HCT116 (cell line): ENCODE measurements around the gene NKX6-2. TPM values are rescaled to one million over a fixed set of nuclear protein-coding genes. Genes with fewer than 3 reads are reported as not detected.

Experiments
- ATAC-seq: fragments of 200-7000 bp; cut with Tn5 transposase; 2 replicates; pipeline ENCODE4 v1.9.1; 2020; ENCODE audit warnings: mild to moderate bottlenecking, moderate library complexity
- BruUV-seq: library from RNA; stranded (reverse); fragments of 400-500 nt; replicated peaks from 2 replicates; lab custom pipeline; 2021; lab: Mats Ljungman, UMichigan
- CTCF ChIA-PET: fragments of 300-600 bp; sonication (Branson Sonifier 250); formaldehyde crosslinking; loops from one replicate; lab custom pipeline; 2021; ENCODE audit warnings: antibody characterized with exemption; lab: Charles Lee
- POLR2A ChIA-PET: fragments of 300-600, 350-600 bp; sonication (Branson Sonifier 250); formaldehyde crosslinking; loops from one replicate; lab custom pipeline; 2021; ENCODE audit warnings: antibody characterized with exemption; lab: Charles Lee
- RAD21 ChIA-PET, 2 experiments: fragments of 300-600 bp; sonication (Branson Sonifier 250); formaldehyde crosslinking; loops; one replicate each; lab custom pipeline; 2023; ENCODE audit warnings: low total read pairs in 2 of 2; ENCODE audit not compliant: uncharacterized antibody in 2 of 2, unreplicated experiment in 2 of 2, low non-redundant PET in 1 of 2; lab: Charles Lee
- DNase-seq: peaks from one replicate; pipeline ENCODE4 v3.0.0-alpha.2; 2010; ENCODE audit warnings: low read depth, low spot score
- H2AFZ ChIP-seq: fragments of 200-600 bp; shearing (Covaris generic), sonication (generic); 2 replicates; pipeline ENCODE4 v1.6.1; 2017; ENCODE audit warnings: low read depth, mixed run types, mixed read lengths, antibody characterized with exemption, low read length; ENCODE audit not compliant: poor library complexity, severe bottlenecking
- H3K27ac ChIP-seq: 2 replicates; pipeline ENCODE4 v1.5.1; 2012; ENCODE audit warnings: low read depth, low read length
- H3K27me3 ChIP-seq: fragments of 200-600 bp; sonication (generic); 2 replicates; pipeline ENCODE4 v1.6.1; 2016; ENCODE audit warnings: mixed run types, low read length, mixed read lengths; ENCODE audit not compliant: insufficient read depth
- H3K36me3 ChIP-seq, 2 experiments: fragments of 200-500 bp in 1 of 2; fragments of 200-600 bp in 1 of 2; sonication (Bioruptor generic) in 1 of 2; sonication (generic) in 1 of 2; 2 replicates each; pipeline versions ENCODE4 v1.5.1 to v1.6.1; 2014 to 2016; ENCODE audit warnings: low read length in 2 of 2, inconsistent platforms in 1 of 2, mixed read lengths in 1 of 2, mixed run types in 1 of 2; ENCODE audit not compliant: insufficient read depth in 2 of 2, control insufficient read depth in 1 of 2
- H3K4me1 ChIP-seq, 2 experiments: fragments of 200-600 bp in 1 of 2; sonication (generic) in 1 of 2; 2 replicates each; pipeline versions ENCODE4 v1.5.1 to v1.6.1; 2012 to 2017; ENCODE audit warnings: low read length in 2 of 2, inconsistent platforms in 1 of 2, mild to moderate bottlenecking in 1 of 2, mixed read lengths in 1 of 2, mixed run types in 1 of 2, moderate library complexity in 1 of 2; ENCODE audit not compliant: insufficient read depth in 2 of 2, control insufficient read depth in 1 of 2
- H3K4me2 ChIP-seq: fragments of 200-600 bp; sonication (generic); 2 replicates; pipeline ENCODE4 v1.6.1; 2017; ENCODE audit warnings: mixed run types, low read length, mixed read lengths
- H3K4me3 ChIP-seq, 2 experiments: fragments of 200-600 bp in 1 of 2; sonication (generic) in 1 of 2; replicated peaks in 1 of 2; 2 replicates each; pipeline ENCODE4 v1.5.1; 2011 to 2016; ENCODE audit warnings: low read length in 2 of 2, control low read depth in 1 of 2, low read depth in 1 of 2, mild to moderate bottlenecking in 1 of 2, mixed read lengths in 1 of 2, mixed run types in 1 of 2
- H3K79me2 ChIP-seq: fragments of 200-600 bp; sonication (generic); 2 replicates; pipeline ENCODE4 v1.6.1; 2017; ENCODE audit warnings: mild to moderate bottlenecking, mixed run types, low read length, moderate library complexity, mixed read lengths; ENCODE audit not compliant: insufficient read depth
- H3K9ac ChIP-seq: fragments of 200-600 bp; sonication (generic); 2 replicates; pipeline ENCODE4 v1.6.1; 2016; ENCODE audit warnings: low read length, mixed read lengths
- H3K9me2 ChIP-seq: fragments of 200-600 bp; sonication (generic), shearing (Covaris generic); 2 replicates; pipeline ENCODE4 v1.6.1; 2017; ENCODE audit warnings: mixed run types, mild to moderate bottlenecking, moderate library complexity; ENCODE audit not compliant: insufficient read depth
- H3K9me3 ChIP-seq, 2 experiments: fragments of 200-500 bp in 1 of 2; fragments of 200-600 bp in 1 of 2; sonication (Bioruptor generic) in 1 of 2; sonication (generic) in 1 of 2; 2 replicates each; pipeline ENCODE4 v1.6.1; 2014 to 2017; ENCODE audit warnings: low read length in 2 of 2, mixed read lengths in 2 of 2, inconsistent platforms in 1 of 2, low read depth in 1 of 2, mild to moderate bottlenecking in 1 of 2, mixed run types in 1 of 2, moderate library complexity in 1 of 2; ENCODE audit not compliant: control insufficient read depth in 1 of 2, insufficient read depth in 1 of 2
- H4K20me1 ChIP-seq: fragments of 200-600 bp; sonication (generic), shearing (Covaris generic); 2 replicates; pipeline ENCODE4 v1.6.1; 2017; ENCODE audit warnings: mixed run types, mild to moderate bottlenecking, moderate library complexity; ENCODE audit not compliant: insufficient read depth
- CBX3 ChIP-seq: IDR thresholded peaks from 2 replicates; pipeline ENCODE4 v1.6.1; 2012; ENCODE audit warnings: low read depth
- CEBPB ChIP-seq: IDR thresholded peaks from 2 replicates; pipeline ENCODE4 v1.6.1; 2012; ENCODE audit warnings: low read depth
- EGR1 ChIP-seq: IDR thresholded peaks from 2 replicates; pipeline ENCODE4 v1.6.1; 2012; ENCODE audit warnings: low read depth
- ELF1 ChIP-seq: IDR thresholded peaks from 2 replicates; pipeline ENCODE4 v1.6.1; 2012; ENCODE audit warnings: low read depth, borderline replicate concordance
- EZH2 ChIP-seq: fragments of 200-600 bp; sonication (generic); IDR thresholded peaks from 2 replicates; pipeline ENCODE4 v1.6.1; 2017; ENCODE audit warnings: antibody characterized with exemption, mixed run types
- EZH2phosphoT487 ChIP-seq: fragments of 200-600 bp; IDR thresholded peaks from 2 replicates; pipeline ENCODE4 v1.6.1; 2018; ENCODE audit warnings: antibody characterized with exemption, borderline replicate concordance
- FOSL1 ChIP-seq: IDR thresholded peaks from 2 replicates; pipeline ENCODE4 v1.6.1; 2012; ENCODE audit warnings: low read depth
- MAX ChIP-seq: IDR thresholded peaks from 2 replicates; pipeline ENCODE4 v1.6.1; 2012
- POLR2A ChIP-seq: IDR thresholded peaks from 2 replicates; pipeline ENCODE4 v1.7.0; 2011; ENCODE audit warnings: borderline replicate concordance; ENCODE audit not compliant: insufficient read depth, insufficient read length; ENCODE audit errors: extremely low read depth
- POLR2AphosphoS5 ChIP-seq: IDR thresholded peaks from 2 replicates; pipeline ENCODE4 v1.6.1; 2011; ENCODE audit warnings: mild to moderate bottlenecking, low read depth, low read length, moderate library complexity
- RAD21 ChIP-seq: IDR thresholded peaks from 2 replicates; pipeline ENCODE4 v1.6.1; 2012; ENCODE audit warnings: low read depth, mild to moderate bottlenecking
- SIN3A ChIP-seq: IDR thresholded peaks from 2 replicates; pipeline ENCODE4 v1.6.1; 2012; ENCODE audit warnings: low read depth
- SP1 ChIP-seq: IDR thresholded peaks from 2 replicates; pipeline ENCODE4 v1.6.1; 2012; ENCODE audit warnings: low read depth
- SRF ChIP-seq: IDR thresholded peaks from 2 replicates; pipeline ENCODE4 v1.6.1; 2012; ENCODE audit warnings: low read depth
- TCF7L2 ChIP-seq: IDR thresholded peaks from 2 replicates; pipeline ENCODE4 v1.7.0; 2011; ENCODE audit warnings: borderline replicate concordance, inconsistent platforms; ENCODE audit not compliant: insufficient read depth, insufficient read length; ENCODE audit errors: extremely low read depth
- ZBTB33 ChIP-seq: IDR thresholded peaks from 2 replicates; pipeline ENCODE4 v1.6.1; 2011; ENCODE audit warnings: mild to moderate bottlenecking, low read length, moderate library complexity; ENCODE audit not compliant: insufficient replicate concordance; ENCODE audit errors: extremely low read depth
- intact Hi-C: fragments of 100-400 bp; cut with micrococcal nuclease; formaldehyde crosslinking; loops from 2 replicates; pipeline ENCODE4 v1.10.0; 2022
- total RNA-seq: library from RNA; stranded (reverse); gene quantifications from one replicate; pipeline ENCODE4 v1.2.1, GENCODE V29; 2021; ENCODE audit not compliant: unreplicated experiment

Gene NKX6-2
- total RNA-seq, 1 experiment from 2014 or later: not detected

GRCh38 chr10:132799865-132800264 lies 13.9 kb upstream of the NKX6-2 start:
- no peak overlapping the region for H3K4me2 ChIP-seq
- no peaks in the 10 kb centered on the region for H3K36me3 ChIP-seq
- no peaks in the 10 kb centered on the region for H3K27me3 ChIP-seq
- H3K4me3 ChIP-seq: no peak overlapping the region
- no peak overlapping the region for H2AFZ ChIP-seq
- no peaks in the 10 kb centered on the region for H3K4me1 ChIP-seq
- no peak overlapping the region for H3K9ac ChIP-seq
- H4K20me1 ChIP-seq: no peaks in the 10 kb centered on the region
- no peaks in the 10 kb centered on the region for H3K9me3 ChIP-seq
- no peak for TF ChIP-seq ZBTB33
- no peak for TF ChIP-seq SRF
- TF ChIP-seq SIN3A: no peak
- TF ChIP-seq CBX3: no peak
- TF ChIP-seq FOSL1: no peak
- TF ChIP-seq EZH2phosphoT487: no peak
- TF ChIP-seq RAD21: no peak
- TF ChIP-seq CEBPB: no peak
- TF ChIP-seq MAX: no peak
- no peak for TF ChIP-seq SP1
- no peaks in the 10 kb centered on the region for H3K9me2 ChIP-seq
- ChIA-PET RAD21 (no interaction called here), POLR2A (no interaction called here), CTCF (no interaction called here)
- H3K27ac ChIP-seq: no peak overlapping the region
- BruUV-seq: no TSS peak
- intact Hi-C loops: no loop called here
- DNase-seq: no peak
- ATAC-seq: no peak
- H3K79me2 ChIP-seq: no peaks in the 10 kb centered on the region

- CTCF ChIA-PET: no interaction called here
- intact Hi-C loops: no loop called here
- no peak overlapping the region for H3K4me3 ChIP-seq
- H3K4me2 ChIP-seq: no peak overlapping the region
- H3K79me2 ChIP-seq: no peaks in the 10 kb centered on the region
- H3K27me3 ChIP-seq: no peaks in the 10 kb centered on the region
- no peak overlapping the region for H3K27ac ChIP-seq
- H3K9ac ChIP-seq: no peak overlapping the region
- no peaks in the 10 kb centered on the region for H3K36me3 ChIP-seq
- POLR2A ChIA-PET: no interaction called here
- no peak for DNase-seq
- H3K9me3 ChIP-seq: no peaks in the 10 kb centered on the region
- no peaks in the 10 kb centered on the region for H4K20me1 ChIP-seq
- H3K9me2 ChIP-seq: no peaks in the 10 kb centered on the region
- RAD21 ChIA-PET: no interaction called here
- no peaks in the 10 kb centered on the region for H3K4me1 ChIP-seq
- H2AFZ ChIP-seq: no peak overlapping the region
- BruUV-seq: no TSS peak
- no peak for ATAC-seq
- TF ChIP-seq EGR1: no peak
- no peak for TF ChIP-seq ZBTB33
- no peak for TF ChIP-seq RAD21
- TF ChIP-seq POLR2AphosphoS5: no peak
- TF ChIP-seq EZH2: no peak
- no peak for TF ChIP-seq POLR2A
- TF ChIP-seq EZH2phosphoT487: no peak
- TF ChIP-seq CEBPB: no peak
- no peak for TF ChIP-seq ELF1
- TF ChIP-seq TCF7L2: no peak
- no peak for TF ChIP-seq SP1
Measured at GRCh38 chr10:132798876-132799275, 12.9 kb upstream of the NKX6-2 start.
